Activated CD8-positive, alpha-beta memory T cell treated with anti-CD3 and anti-CD28 coated beads for 36 hours (primary cell): ENCODE results near the gene MRPL27. TPM values are rescaled to one million over a fixed set of nuclear protein-coding genes. Genes with fewer than 3 reads are reported as not detected.
"Not testable (repeated sequence)": the region's sequence is repeated elsewhere in the genome, so short reads cannot be mapped to it uniquely, and the experiment has no call there.

ENCODE experiments used
- CTCF ChIA-PET: fragments of 350-600 bp; sonication (Branson Sonifier 250); formaldehyde crosslinking; loops from one replicate; lab custom pipeline; 2021; ENCODE audit warnings: antibody characterized with exemption; lab: Charles Lee
- POLR2A ChIA-PET: fragments of 350-600 bp; sonication (Branson Sonifier 250); formaldehyde crosslinking; loops from one replicate; lab custom pipeline; 2021; ENCODE audit warnings: antibody characterized with exemption; lab: Charles Lee
- total RNA-seq, 2 experiments: library from RNA; stranded (reverse); gene quantifications; one replicate each; pipeline ENCODE4 v1.2.3, GENCODE V29; 2021

The MRPL27 gene
- total RNA-seq = 10 to 100 TPM; 76.4 to 84.6 TPM

- ChIA-PET POLR2A (interaction anchor here (1.0 to 1.3 kb wide), 4 partner anchors 11 to 169 kb away, joined by 3 to 8 read pairs (median 4); partner anchors contain the start of gene XYLT2), CTCF (interaction anchor here (0.9 to 3.4 kb wide), 4 partner anchors 8 to 25 kb away, joined by 3 to 16 read pairs (median 4); partner anchors contain the start of gene LRRC59)
These were observed at the start of gene MRPL27, which contains the start of gene EME1 for GRCh38 chr17:50372758-50373556. Gene MRPL27, minus strand, starts transcription at chr17:50373184. Its CDS starts 14 bp downstream, at chr17:50373170. Gene EME1, plus strand, starts transcription at chr17:50373229. Its CDS starts 1,980 bp downstream, at chr17:50375209.

GRCh38 chr17:50422738-50423137 lies 49.8 kb upstream of the MRPL27 start:
- ChIA-PET CTCF (no interaction called here), POLR2A (interaction anchor here (1.3 kb wide), 1 partner anchor 26 kb away, joined by 12 read pairs; the partner anchor contains the start of gene LRRC59)

GRCh38 chr17:50421308-50422051 lies 48.5 kb upstream of the MRPL27 start:
- ChIA-PET CTCF (interaction anchor here (0.6 to 2.0 kb wide), 2 partner anchors 24 to 1616 kb away, joined by 3 to 6 read pairs; partner anchors contain the start of gene LRRC59), POLR2A (interaction anchor here (1.3 kb wide), 1 partner anchor 25 kb away, joined by 12 read pairs; the partner anchor contains the start of gene LRRC59)

- ChIA-PET CTCF (interaction anchor here (0.6 to 2.0 kb wide), 2 partner anchors 23 to 1615 kb away, joined by 3 to 6 read pairs; partner anchors contain the start of gene LRRC59), POLR2A (no interaction called here)
These were observed 47.6 kb upstream of the MRPL27 start for GRCh38 chr17:50420419-50421112.

- CTCF ChIA-PET = interaction anchor here (2.0 kb wide), 1 partner anchor 22 kb away, joined by 6 read pairs; the partner anchor contains the start of gene LRRC59
- POLR2A ChIA-PET = not testable (repeated sequence)
These were observed 46.6 kb upstream of the MRPL27 start for GRCh38 chr17:50419577-50419976.

GRCh38 chr17:50414808-50415207 lies 41.8 kb upstream of the MRPL27 start:
- CTCF ChIA-PET = no interaction called here
- POLR2A ChIA-PET = no interaction called here

GRCh38 chr17:50412188-50412732 lies 39.3 kb upstream of the MRPL27 start:
- CTCF ChIA-PET = interaction anchor here (0.9 kb wide), 1 partner anchor 15 kb away, joined by 3 read pairs; the partner anchor contains the start of gene LRRC59
- POLR2A ChIA-PET = no interaction called here

- ChIA-PET CTCF (interaction anchor here (2.8 kb wide), 1 partner anchor 10 kb away, joined by 18 read pairs; the partner anchor contains the start of gene LRRC59), POLR2A (no interaction called here)
These were observed 34.9 kb upstream of the MRPL27 start for GRCh38 chr17:50407921-50408320.

GRCh38 chr17:50406578-50406977 lies 33.6 kb upstream of the MRPL27 start:
- POLR2A ChIA-PET = no interaction called here
- CTCF ChIA-PET = interaction anchor here (2.8 kb wide), 1 partner anchor 9 kb away, joined by 18 read pairs; the partner anchor contains the start of gene LRRC59

- CTCF ChIA-PET, POLR2A ChIA-PET: not testable (repeated sequence)
These were observed 32.4 kb upstream of the MRPL27 start for GRCh38 chr17:50405351-50405750.

GRCh38 chr17:50399591-50399990 lies 26.6 kb upstream of the MRPL27 start:
- CTCF ChIA-PET = not testable (repeated sequence)
- POLR2A ChIA-PET = interaction anchor here (0.6 kb wide), 1 partner anchor 320 kb away, joined by 3 read pairs; the partner anchor contains the start of gene LUC7L3

GRCh38 chr17:50398672-50399071 lies 25.7 kb upstream of the MRPL27 start:
- ChIA-PET CTCF (interaction anchor here (2.0 to 2.8 kb wide), 2 partner anchors 8 to 80 kb away, joined by 4 to 18 read pairs; partner anchors contain the start of gene RSAD1), POLR2A (interaction anchor here (0.6 to 3.0 kb wide), 2 partner anchors 52 to 80 kb away, joined by 3 to 17 read pairs; partner anchors contain the start of gene XYLT2)

GRCh38 chr17:50397919-50398285 lies 24.9 kb upstream of the MRPL27 start:
- ChIA-PET POLR2A (interaction anchor here (0.6 to 3.0 kb wide), 8 partner anchors 9 to 81 kb away, joined by 3 to 17 read pairs (median 4); partner anchors contain the start of genes ACSF2, RSAD1 and XYLT2), CTCF (interaction anchor here (0.5 to 2.8 kb wide), 23 partner anchors 9 to 314 kb away, joined by 3 to 21 read pairs (median 4); partner anchors contain the start of genes COL1A1, EME1, MRPL27 and PDK2)

GRCh38 chr17:50397111-50397918 lies 24.3 kb upstream of the MRPL27 start, which contains the start of gene LRRC59:
Gene LRRC59, minus strand, starts transcription at chr17:50397523. Its CDS starts 206 bp downstream, at chr17:50397317.
- CTCF ChIA-PET = interaction anchor here (0.5 to 2.8 kb wide), 30 partner anchors 10 to 327 kb away, joined by 3 to 21 read pairs (median 4); partner anchors contain the start of genes COL1A1, EME1, MRPL27 and PDK2
- POLR2A ChIA-PET = interaction anchor here (1.1 to 3.0 kb wide), 9 partner anchors 9 to 82 kb away, joined by 3 to 17 read pairs (median 6); partner anchors contain the start of genes ACSF2, RSAD1 and XYLT2

GRCh38 chr17:50396261-50397110 lies 23.5 kb upstream of the MRPL27 start:
- CTCF ChIA-PET = interaction anchor here (0.6 to 2.8 kb wide), 25 partner anchors 9 to 328 kb away, joined by 3 to 21 read pairs (median 4); partner anchors contain the start of genes COL1A1, PDK2 and XYLT2
- POLR2A ChIA-PET = interaction anchor here (0.5 to 3.0 kb wide), 10 partner anchors 23 to 470 kb away, joined by 3 to 17 read pairs (median 6); partner anchors contain the start of genes ACSF2, RSAD1 and XYLT2
